Neural cell (in vitro differentiated cells): ENCODE measurements around the gene FAM170B.

ENCODE experiments used
- CTCF ChIP-seq: fragments of 450-650 bp; IDR thresholded peaks from 2 replicates; pipeline ENCODE4 v1.5.1; 2014; ENCODE audit warnings: antibody characterized with exemption, mild to moderate bottlenecking, moderate library complexity; ENCODE audit not compliant: poor library complexity, severe bottlenecking
- EP300 ChIP-seq: fragments of 450-650 bp; conservative IDR thresholded peaks from 2 replicates; pipeline ENCODE4 v1.6.1; 2014; ENCODE audit warnings: antibody characterized with exemption, mild to moderate bottlenecking, moderate library complexity; ENCODE audit not compliant: poor library complexity, severe bottlenecking
- EZH2 ChIP-seq: fragments of 200-600, 300-800 bp; shearing (Covaris generic), sonication (generic); IDR thresholded peaks from 2 replicates; pipeline ENCODE4 v1.6.1; 2014; ENCODE audit warnings: antibody characterized with exemption, low read length, borderline replicate concordance, mild to moderate bottlenecking; ENCODE audit not compliant: insufficient read depth, poor library complexity, severe bottlenecking
- POLR2AphosphoS5 ChIP-seq: IDR thresholded peaks from 2 replicates; pipeline ENCODE4 v1.6.1; 2012
- RAD21 ChIP-seq: fragments of 450-650 bp; conservative IDR thresholded peaks from 2 replicates; pipeline ENCODE4 v1.6.1; 2014; ENCODE audit warnings: antibody characterized with exemption, mild to moderate bottlenecking, moderate library complexity
- SMC3 ChIP-seq: fragments of 450-650 bp; conservative IDR thresholded peaks from 2 replicates; pipeline ENCODE4 v1.6.1; 2014; ENCODE audit warnings: antibody characterized with exemption, mild to moderate bottlenecking, moderate library complexity; ENCODE audit not compliant: poor library complexity
- TF ChIP-seq, protein P1 (sequence below): IDR thresholded peaks from 2 replicates; pipeline ENCODE4 v1.6.1; 2012; ENCODE audit warnings: borderline replicate concordance

DNA sequence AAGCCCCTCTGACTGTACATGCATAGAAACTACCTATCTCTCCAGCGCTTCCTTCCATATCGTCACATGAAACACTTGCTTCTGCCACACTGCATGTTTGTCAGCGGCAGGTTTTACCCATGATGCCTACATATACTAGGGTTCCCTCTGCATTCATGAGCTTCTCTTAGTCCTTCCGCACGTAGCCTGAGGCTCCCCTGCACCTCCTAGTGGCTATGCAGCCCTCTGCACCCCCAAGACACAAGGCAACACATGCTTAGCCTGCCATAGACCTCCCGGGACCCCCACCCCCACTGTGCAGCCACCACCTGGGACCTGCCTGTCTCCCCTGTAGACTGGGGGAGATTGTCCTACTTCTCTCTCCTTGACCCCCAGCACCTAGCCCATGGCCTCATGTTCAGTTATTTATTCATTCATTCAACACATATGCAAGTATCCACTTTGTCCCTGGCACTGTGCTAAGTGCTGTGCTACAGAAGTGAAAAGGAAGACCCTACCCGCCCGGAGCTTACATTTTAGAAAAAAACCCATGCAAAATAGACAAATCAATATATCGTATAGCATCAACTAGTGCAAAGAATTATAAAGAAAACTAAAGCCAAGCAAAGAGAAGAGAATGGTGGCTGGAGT, 30.9 kb upstream of the FAM170B start:
- TF ChIP-seq CTCF, result peak; percentile 62
- no peak for TF ChIP-seq POLR2AphosphoS5
- TF ChIP-seq, protein P1, sequence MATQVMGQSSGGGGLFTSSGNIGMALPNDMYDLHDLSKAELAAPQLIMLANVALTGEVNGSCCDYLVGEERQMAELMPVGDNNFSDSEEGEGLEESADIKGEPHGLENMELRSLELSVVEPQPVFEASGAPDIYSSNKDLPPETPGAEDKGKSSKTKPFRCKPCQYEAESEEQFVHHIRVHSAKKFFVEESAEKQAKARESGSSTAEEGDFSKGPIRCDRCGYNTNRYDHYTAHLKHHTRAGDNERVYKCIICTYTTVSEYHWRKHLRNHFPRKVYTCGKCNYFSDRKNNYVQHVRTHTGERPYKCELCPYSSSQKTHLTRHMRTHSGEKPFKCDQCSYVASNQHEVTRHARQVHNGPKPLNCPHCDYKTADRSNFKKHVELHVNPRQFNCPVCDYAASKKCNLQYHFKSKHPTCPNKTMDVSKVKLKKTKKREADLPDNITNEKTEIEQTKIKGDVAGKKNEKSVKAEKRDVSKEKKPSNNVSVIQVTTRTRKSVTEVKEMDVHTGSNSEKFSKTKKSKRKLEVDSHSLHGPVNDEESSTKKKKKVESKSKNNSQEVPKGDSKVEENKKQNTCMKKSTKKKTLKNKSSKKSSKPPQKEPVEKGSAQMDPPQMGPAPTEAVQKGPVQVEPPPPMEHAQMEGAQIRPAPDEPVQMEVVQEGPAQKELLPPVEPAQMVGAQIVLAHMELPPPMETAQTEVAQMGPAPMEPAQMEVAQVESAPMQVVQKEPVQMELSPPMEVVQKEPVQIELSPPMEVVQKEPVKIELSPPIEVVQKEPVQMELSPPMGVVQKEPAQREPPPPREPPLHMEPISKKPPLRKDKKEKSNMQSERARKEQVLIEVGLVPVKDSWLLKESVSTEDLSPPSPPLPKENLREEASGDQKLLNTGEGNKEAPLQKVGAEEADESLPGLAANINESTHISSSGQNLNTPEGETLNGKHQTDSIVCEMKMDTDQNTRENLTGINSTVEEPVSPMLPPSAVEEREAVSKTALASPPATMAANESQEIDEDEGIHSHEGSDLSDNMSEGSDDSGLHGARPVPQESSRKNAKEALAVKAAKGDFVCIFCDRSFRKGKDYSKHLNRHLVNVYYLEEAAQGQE, result no peak
- peak; percentile 73 for TF ChIP-seq SMC3
- no peak for TF ChIP-seq EZH2
- no peak for TF ChIP-seq EP300
- TF ChIP-seq RAD21, result peak; percentile 66
